NB4 (cell line): ENCODE results near the gene PCDHB11.
"Not testable (repeated sequence)": the region's sequence is repeated elsewhere in the genome, so short reads cannot be mapped to it uniquely, and the experiment has no call there.

Experiments
- CTCF ChIP-seq: IDR thresholded peaks from one replicate; pipeline ENCODE4 v1.5.1; 2012; ENCODE audit warnings: low read depth, low read length
- MAX ChIP-seq: IDR thresholded peaks from 2 replicates; pipeline ENCODE4 v1.6.1; 2011; ENCODE audit warnings: low read depth, low read length
- MYC ChIP-seq: IDR thresholded peaks from 2 replicates; pipeline ENCODE4 v1.6.1; 2011; ENCODE audit warnings: low read depth, low read length
- POLR2A ChIP-seq: IDR thresholded peaks from 2 replicates; pipeline ENCODE4 v1.6.1; 2011; ENCODE audit warnings: mild to moderate bottlenecking; ENCODE audit not compliant: insufficient read length; ENCODE audit errors: extremely low read depth

- not testable (repeated sequence) for TF ChIP-seq POLR2A, MAX, CTCF, MYC
Observed at GRCh38 chr5:141235922-141236321, 36.5 kb downstream of the PCDHB11 start.
